Measurements from ENCODE around the gene CD27.
"Not testable (repeated sequence)": the region's sequence is repeated elsewhere in the genome, so short reads cannot be mapped to it uniquely, and the experiment has no call there.

The CD27 gene

DNA sequence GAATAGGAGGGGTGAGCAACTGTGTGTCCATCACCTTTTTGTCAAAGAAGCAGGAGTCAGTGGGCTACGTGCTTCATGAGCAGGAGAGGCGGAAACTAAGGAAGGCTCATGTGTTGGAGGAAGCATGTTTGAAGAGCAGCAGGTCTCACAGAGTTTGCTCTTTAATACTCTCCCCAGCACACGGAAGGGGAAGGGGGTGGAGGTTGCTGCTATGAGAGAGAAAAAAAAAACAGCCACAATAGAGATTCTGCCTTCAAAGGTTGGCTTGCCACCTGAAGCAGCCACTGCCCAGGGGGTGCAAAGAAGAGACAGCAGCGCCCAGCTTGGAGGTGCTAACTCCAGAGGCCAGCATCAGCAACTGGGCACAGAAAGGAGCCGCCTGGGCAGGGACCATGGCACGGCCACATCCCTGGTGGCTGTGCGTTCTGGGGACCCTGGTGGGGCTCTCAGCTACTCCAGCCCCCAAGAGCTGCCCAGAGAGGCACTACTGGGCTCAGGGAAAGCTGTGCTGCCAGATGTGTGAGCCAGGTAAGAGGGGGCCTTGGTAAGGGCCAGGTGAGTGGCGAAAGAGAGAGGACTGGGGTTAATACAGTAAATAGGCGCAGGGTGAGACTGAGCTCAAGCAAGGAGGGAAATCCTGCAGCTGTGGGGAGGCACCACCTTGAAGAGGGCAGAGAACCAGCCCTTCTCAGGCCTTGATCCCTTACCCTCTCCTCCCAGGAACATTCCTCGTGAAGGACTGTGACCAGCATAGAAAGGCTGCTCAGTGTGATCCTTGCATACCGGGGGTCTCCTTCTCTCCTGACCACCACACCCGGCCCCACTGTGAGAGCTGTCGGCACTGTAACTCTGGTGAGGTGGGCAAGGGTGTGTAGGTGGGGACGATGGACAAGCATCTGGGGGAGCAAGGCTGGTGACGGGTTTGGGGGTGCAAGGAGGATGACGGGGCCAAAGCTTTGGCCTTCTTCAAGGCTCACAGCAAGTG, at the start of gene CD27:
TSS of gene CD27 (plus strand) at position 252 of the 985 bp plus-strand sequence. CDS start at position 393, 141 bp downstream.
- no peak for DNase-seq (ENCODE audit: low read depth)

DNA sequence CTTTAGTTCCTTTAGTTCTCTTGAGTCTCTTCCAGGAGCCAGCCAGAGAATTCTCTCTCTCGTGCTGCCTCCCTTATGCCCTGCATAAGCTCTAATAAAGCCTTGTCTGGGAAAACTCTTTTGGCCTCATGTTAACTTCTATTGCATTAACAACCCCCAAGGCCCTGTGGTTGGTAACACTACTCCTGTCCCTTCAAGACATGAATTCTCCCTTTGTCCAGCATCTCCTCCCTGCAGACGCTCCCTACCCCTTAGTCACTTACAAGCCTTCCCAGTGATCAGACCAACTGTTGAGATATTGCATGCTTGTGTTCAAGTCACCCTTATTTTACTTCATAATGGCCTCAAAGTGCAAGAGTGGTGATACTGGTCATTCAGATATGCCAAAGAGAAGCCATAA, 48.7 kb upstream of the CD27 start:
- DNase-seq (ENCODE audit: low read depth), result no peak

DNA sequence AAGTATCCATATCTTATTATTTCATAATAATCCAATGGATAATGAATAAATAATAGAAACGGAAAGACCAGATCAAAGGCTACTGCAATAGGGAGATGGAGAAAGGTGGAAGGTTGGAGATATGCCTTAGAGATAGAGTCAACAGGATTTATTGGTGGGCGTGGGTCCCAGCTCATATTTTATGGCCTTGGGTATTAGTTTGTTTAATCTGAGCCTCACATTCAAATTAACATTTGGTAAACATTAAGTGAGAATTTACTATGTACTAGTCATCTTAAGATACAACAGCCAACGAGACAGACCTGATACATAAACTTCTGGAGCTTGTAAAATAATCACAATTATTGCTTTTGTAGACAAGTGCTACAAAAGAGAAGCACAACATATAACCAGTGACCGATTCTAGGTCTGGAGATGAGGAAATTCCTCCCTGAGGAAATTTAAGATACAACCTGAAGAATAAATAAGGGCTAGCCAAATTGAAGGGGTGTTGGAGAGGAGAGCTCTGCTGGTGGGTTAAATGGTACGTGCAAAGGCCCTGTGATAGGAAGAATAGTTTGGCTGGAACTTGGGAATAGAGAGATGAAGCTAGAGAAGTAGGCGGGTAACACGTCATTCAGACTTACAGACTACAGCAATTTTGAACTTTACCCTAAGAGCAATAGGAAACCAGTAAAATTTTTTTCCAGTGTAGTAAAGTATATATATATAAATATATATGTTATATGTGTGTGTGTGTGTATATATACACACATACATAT, 44.7 kb upstream of the CD27 start:
- DNase-seq (ENCODE audit: low read depth), result no peak

DNA sequence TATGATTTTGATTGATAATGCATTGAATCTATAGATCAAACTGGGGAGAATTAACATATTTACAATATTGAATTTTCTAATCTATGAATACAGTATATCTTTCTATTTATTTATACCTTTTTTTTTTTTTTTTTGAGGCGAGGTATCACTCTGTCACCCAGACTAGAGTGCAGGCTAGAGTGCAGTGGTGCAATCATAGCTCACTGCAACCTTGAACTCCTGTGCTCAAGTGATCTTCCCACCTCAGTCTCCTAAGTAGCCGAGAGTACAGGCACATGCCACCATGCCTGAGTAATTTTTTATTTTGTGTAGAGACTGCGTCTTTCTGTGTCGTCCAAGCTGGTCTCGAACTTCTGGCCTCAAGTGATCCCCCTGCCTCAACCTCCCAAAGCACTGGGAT, 40.4 kb upstream of the CD27 start:
- no peak for DNase-seq (ENCODE audit: low read depth)

DNA sequence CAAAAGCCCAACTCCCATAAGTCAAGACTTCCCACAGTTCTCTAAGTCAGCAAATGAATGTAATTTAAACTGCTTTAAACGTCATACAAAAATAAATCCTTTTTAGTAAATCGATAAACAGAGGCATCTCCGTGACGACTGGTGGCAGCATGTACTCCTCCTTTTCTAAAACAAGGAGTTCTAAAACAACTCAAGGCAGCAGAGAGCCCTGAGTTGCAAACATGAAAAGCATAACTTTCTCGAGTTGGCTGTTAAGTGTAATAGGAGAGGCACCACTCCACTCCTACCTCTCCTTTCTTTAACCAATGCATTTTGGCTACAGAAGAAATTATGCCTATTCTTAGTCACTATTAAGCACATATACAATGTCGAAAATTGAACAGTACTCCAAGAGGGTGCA, 38.8 kb upstream of the CD27 start:
- no peak for DNase-seq (ENCODE audit: low read depth)

DNA sequence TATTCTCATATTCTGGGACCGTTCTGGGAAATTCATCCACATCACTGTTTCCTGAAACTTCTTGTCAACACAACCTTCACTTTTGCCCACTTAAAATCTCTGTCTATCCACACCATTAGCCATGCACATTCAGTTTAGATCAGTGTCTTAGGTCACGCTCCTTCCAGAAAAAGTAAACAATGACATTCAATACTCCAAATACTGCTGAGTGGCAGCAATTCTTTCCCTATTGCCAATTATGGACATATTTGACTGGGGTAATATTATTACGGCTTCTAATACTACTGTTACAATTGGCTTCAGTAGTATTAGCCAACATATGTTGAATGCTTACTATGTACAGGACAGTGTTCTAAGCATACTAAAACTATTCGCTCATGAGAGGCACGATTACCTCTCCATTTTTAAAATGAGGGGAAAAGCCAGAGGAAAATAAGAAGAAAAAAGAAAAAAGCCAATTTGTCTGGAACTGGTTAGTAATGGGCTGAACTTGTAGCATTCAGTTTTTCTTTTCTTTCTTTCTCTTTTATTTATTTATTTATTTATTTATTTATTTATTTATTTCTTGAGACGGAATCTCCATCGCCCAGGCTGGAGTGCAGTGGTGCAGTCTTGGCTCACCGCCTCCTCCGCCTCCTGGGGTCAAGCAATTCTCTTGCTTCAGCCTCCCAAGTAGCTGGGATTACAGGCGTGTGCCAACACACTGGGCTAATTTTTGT, 37.4 kb upstream of the CD27 start:
- peak; percentile 61 for DNase-seq (ENCODE audit: low read depth)

DNA sequence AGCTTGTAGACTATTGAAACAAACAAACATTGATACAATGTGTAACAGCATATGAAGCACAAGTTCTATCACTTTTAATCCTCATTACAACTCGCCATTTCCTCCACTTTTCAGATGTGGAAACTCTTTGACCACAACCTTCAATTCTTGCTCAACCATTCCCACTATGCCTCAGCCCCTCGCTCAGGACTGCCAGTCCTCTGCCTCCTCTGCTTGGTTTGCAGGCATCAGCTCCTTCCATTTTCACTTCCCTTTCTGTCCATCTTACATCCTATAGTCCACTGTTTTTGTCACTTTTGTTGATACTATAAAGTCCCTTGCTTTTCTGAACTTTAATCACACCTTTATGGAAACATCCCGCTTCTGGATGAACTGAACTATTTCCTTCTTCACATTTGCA, 28.2 kb upstream of the CD27 start:
- DNase-seq (ENCODE audit: low read depth), result no peak

DNA sequence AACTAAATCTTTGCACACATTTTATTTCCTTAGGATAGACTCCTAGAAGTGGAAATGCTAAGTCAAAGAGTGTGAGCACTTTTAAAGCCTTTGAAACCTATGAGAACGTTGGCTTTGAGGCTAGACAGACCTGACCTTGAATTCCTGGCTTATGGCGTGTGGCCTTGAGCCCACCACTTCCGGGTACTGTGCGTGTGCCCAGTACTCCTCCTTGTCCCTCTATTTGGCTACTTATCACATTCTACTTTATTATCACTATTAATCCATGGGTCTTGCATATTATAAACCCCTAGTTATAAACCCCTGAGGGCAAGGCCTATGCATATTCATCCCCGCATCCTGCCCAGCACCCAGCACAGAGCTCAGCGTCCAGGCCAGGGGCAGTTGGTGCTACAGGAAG, 26.0 kb upstream of the CD27 start:
- no peak for DNase-seq (ENCODE audit: low read depth)

DNA sequence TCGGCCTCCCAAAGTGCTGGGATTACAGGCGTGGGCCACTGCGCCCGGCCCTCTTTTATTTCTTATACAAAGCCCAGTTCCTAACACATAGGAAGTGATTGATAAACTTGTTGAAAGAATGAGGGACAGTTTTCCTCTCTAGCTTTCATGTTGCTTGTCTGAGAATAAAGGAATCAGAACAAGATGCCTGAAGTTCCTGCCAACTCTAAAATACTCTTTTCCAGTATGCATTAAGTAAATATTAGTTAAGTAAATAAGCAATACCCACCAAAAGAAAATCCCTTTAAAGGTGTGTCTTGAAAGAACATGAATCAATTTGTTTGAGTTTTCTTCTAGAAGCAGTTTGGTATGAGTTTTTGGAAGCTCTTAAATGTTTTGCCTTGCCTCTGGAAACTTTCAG, 24.4 kb upstream of the CD27 start:
- no peak for DNase-seq (ENCODE audit: low read depth)

DNA sequence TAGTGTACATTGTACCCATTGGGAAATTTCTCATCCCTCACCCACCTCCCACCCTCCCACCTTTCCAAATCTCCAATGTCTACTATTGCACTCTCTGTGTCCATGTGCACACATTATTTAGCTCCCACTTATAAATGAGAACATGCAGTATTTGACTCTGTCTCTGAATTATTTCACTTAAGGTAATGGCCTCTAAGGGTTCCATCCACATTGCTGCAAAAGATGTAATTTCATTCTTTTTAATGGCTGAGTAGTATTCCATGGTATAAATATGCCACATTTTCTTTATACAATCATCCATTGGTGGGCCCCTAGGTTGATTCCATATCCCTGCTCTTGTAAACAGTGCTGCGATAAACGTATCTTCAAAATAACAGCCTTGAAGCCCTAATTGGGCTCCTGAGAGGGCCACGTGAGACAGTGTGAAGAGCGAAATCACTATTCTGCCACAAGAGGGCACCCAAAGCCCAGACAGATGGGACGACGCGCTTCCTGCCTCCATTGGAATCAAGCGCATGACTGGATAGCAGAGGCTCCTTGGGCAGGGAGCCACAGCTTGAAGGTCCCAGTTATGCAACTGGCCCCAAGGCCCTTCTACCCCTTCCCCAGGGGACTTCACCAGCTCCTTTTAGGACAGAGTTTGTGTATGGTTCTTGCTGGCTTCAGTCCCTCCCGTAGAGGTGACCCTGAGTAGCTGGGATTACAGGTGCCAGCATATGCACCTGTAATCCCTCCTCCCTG, 21.3 kb upstream of the CD27 start:
- DNase-seq (ENCODE audit: low read depth), result peak; percentile 90

DNA sequence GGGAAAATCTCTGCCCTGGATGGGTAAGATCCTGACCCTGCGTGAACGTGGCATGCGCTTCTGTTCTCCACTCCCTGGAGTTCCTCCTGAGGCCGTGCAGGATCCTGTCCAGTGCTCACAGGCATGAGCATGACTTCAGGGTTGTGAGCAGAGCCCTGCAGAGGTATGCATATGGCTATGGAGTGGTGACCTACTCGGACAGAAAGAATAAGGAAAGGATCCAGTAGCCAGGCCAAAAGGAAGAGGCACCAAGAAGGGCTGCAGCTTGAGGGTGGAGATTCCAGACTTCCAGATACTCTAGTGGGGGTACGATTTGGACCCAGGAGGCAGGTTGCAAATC, 20.8 kb upstream of the CD27 start:
- no peak for DNase-seq (ENCODE audit: low read depth)

DNA sequence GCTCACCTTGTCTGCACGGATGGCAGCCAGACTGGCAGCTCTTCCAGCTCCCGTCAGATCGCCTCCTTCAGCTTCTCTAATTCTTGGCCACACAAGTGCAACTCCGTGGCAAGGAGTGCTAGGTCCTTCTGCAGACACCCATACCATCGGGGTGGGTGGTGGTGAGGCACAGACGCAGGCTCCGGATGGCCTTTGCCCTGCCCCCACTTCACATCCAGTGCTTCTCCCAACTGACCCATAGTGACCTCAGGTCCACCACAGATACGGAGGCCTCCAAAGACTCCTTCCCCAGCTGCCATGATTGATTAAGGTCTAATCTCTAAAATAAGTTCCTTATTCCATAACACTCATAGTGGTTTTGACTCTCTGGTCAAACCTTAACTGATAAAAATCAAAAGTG, 19.9 kb upstream of the CD27 start:
- DNase-seq (ENCODE audit: low read depth), result no peak

DNA sequence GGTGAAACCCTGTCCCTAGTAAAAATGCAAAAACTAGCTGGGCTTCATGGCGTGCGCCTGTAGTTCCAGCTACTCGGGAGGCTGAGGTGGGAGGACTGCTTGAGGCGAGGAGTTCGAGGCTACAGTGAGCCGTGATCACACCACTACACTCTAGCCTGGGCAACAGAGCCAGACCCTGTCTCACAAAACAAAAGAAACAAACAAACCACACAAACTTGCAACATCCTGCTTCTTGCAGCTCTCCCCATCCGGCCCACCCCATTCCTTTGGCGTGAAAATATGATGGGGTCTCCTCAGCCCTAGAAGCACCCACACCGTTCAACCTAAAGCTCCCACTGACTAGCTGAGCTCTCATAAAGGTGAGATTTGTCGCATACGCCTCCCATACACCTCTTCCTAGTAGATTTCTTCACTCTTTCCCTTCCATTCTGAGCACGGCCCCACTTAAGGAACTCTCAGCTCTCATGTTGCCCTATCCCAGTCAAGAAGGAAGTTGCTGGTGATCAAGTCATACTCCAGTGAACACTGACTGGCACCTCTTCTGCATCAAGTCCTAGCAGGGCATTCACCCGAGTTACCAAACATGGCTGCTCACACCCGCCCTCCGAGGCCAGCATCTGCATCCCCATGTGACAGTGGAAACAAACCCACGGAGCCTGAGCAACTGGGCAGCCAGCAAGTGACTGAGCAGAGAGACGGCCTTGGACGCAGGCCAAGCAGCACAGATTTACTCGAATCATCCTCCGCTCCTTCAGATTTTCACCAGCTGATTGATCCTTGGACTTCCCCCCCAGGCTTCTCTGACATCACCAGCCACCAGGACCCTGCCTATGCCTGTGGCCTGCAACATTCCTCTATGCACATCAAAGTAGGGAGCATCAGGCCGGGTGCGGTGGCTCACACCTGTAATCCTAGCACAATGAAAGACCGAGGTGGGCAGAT, 18.9 kb upstream of the CD27 start:
- DNase-seq (ENCODE audit: low read depth), result no peak

DNA sequence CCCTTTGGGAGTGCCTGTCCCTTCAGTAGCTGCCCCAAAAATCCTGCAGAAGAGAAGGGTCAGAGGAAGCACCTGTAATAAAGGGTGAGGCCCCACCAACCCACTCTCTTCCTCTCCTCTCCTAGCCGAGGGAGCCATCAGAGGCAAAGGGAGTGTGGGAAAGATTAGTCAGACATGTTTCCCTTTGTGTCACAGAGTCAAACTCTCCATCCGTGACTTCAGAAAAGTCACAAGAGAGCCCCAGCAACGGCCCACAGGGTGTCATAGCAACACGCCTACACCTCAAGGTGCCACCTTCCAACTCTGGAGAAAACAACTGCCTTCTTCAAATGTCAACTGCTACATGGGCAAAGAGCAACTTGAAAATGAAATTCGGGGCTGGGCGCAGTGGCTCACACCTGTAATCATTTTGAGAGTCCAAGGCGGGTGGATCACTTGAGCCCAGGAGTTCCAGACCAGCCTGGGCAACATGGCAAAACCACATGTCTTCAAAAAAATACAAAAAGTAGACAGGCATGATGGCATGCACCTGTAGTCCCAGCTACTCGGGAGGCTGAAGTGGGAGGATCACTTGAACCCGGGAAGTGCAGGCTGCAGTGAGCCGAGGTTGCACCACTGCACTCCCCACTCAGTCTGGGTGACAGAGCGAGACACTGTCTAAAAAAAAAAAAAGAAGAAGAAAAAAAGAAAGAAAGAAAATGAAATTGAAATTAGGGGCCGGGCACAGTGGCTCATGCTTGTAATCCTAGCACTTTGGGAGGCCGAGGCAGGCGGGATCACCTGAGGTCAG, 17.7 kb upstream of the CD27 start:
- DNase-seq (ENCODE audit: low read depth), result no peak

DNA sequence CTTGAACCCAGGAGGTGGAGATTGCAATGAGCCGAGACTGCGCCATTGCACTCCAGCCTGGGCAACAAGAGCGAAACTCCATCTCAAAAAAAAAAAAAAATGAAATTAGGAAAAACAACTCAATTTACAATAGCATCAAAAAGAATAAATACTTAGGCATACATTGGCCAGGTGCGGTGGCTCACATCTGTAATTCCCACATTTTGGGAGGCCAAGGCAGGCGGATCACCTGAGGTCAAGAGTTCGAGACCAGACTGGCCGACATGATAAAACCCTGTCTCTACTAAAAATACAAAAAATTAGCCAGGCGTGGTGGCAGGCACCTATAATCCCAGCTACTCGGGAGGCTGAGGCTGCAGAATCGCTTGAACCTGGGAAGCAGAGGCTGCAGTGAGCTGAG, 17.0 kb upstream of the CD27 start:
- DNase-seq (ENCODE audit: low read depth), result not testable (repeated sequence)

DNA sequence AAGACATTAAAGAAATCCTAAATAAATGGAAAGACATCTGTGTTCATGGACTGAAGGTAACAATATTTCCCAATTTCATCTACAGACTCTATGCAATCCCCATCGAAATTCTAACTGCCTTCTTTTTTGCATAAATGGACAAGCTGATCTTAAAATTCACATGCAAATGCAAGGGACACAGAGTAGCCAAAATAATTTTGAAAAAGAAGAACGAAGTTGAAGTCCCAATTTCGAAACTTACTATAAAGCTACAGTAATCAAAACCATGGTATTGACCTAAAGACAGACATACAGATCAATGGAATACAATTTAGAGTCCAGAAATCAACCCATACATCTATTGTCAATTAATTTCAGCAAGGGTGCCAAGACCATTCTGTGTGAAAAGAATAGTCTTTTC, 16.4 kb upstream of the CD27 start:
- no peak for DNase-seq (ENCODE audit: low read depth)

DNA sequence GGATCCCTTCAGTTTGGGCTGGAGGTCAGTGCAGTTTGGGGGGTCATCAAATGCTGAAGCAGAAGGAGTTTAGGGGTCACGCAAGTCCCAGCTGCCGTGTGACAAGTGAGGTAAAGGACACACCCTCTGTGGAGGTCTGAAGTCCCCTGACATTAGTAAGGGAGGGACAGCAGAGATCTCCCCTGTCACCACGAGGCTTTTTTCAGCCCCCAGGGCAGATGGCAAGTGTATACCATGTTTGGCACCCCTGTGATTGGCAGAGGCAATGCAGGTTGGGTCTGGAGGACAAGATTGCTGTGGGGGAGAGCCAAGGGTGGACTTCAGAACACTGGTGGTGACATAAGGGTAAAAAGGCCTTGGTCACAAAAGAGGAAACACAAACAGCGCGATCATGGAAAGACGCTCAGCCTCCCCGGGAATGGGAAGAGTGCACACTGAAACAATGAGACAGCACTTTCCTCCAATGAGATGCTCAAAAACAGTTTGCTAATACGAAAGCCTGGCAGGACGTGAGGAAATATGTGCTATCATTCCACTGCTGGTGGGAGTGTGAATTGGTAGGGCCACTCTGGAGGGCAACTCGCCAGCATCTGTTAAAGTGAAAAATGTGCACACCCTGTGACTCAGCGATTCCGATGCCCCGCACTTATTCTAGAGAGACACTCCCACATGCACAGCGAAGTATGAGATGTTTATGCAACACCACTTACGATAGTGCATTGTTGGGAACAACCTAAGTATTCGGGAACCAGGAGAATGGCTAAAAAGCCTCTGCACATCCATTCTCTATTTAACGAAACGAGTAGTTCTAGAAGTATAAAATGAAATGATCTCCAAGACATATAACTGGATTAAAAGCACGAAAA, 14.4 kb upstream of the CD27 start:
- peak; percentile 99 for DNase-seq (ENCODE audit: low read depth)

DNA sequence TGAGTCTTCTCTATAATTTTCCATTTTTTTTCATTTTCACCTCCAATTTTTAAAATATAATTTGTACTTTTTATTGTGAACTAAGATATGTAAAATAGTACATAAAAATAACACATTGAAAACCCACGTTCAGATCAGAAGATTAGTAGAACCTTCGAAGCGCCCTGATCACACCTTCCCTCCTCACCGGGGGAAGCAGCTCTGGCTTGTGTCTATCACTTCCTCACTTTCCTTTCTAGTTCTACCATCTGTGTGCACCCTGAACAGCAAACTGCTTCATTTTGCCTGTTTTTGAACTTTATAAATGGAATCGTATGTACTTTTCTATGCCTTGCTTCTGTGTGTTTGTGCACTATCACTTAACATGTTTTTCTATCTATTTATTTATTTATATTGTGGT, 11.8 kb upstream of the CD27 start:
- no peak for DNase-seq (ENCODE audit: low read depth)
